NCI-H82 treated with DMSO at 0.1 percent for 48 hours (cell line): ENCODE results near the gene GABRQ.
"Not testable (repeated sequence)": the region's sequence is repeated elsewhere in the genome, so short reads cannot be mapped to it uniquely, and the experiment has no call there.

Source experiments
- DNase-seq: peaks from one replicate; lab custom pipeline; 2025; ENCODE audit not compliant: unreplicated experiment; lab: John Stamatoyannopoulos, UW

GABRQ gene

DNA sequence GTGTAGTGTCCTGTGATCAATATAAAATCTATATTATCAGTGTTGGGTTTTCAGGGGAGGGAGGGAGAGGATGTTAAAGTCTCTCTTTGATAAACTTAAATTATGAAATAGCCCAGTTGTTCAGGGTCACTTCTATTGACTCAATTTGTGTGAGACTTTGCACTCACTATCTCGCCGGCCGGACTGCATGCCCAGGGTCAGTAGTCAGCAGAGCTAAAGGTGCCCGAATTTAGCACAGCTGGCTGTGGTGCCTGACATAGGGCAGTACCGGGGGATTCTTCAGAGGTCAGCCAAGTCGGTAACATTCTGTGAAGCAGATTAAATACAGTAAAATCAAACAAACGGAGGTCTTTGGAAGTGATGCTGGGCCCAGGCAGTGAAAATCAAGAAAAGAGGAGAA, 19.2 kb downstream of the GABRQ start:
- no peak for DNase-seq

DNA sequence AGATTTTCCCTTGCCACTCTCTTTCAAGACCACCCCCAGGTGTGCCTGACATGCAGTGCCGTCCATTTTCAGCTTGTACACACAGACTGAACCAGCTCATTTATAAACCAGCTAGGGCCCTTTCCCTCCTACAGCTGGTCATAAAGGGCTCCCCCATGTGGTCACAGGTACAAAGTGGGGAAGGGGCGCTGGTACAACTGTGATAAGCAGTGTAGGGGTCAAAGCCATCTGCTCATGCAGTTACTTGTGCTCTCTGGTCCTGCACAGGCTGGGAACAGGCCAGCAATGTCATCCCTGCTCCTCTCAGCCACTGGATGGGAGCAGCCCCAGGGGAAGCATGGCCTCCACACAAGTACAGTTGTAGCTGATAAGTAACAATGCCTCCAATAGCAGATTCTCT, 20.6 kb downstream of the GABRQ start:
- DNase-seq, result peak; percentile 17

DNA sequence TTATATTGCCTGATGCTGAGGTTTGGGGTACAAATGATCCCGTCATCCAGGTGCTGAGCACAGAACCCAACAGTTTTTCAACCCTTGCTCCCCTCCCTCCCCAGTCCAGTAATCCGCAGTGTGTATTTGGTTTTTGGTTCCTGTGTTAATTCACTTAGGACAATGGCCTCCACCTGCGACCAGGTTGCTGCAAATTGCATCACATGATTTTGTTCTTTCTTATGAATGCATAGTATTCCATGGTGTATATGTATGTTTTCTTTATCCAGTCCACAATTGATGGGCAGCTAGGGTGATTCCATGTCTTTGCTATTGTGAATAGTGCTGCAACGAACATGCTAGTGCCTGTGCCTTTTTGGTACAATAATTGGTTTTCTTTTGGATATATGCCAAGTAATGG, 25.4 kb downstream of the GABRQ start:
- DNase-seq, result no peak

GRCh38 chrX:152674135-152674534, 36.4 kb downstream of the GABRQ start:
- DNase-seq, result no peak

DNA sequence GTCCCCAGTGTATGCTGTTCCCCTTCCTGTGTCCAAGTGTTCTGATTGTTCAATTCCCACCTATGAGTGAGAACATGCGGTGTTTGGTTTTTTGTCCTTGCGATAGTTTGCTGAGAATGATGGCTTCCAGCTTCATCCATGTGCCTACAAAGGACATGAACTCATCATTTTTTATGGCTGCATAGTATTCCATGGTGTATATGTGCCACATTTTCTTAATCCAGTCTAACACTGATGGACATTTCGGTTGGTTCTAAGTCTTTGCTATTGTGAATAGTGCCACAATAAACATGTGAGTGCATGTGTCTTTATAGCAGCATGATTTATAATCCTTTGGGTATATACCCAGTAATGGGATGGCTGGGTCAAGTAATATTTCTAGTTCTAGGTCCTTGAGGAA, 37.0 kb downstream of the GABRQ start:
- not testable (repeated sequence) for DNase-seq

DNA sequence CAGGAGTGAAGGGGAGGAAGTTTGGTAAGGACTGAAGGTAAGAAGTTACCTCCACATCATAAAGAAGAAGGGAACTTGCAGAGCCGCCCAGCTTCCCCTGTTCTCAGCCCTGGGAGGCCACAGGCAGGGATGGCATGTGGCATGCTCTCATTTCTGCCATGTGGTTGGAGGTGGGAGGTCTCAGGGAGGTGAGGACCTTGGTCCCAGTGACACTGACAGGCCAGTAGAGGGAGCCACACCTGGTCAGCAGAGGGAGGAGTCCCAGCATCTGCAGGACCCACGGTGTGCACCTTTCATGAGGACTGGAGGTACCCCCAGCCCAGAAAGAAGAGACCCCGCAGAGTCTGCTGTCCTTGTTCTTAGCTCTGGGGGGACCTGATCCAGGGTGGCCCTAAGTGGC, 43.3 kb downstream of the GABRQ start:
- not testable (repeated sequence) for DNase-seq

GRCh38 chrX:152697952-152698931, 60.5 kb downstream of the GABRQ start, which contains the start of gene MAGEA3:
MAGEA3 (plus strand) TSS chrX:152698794; CDS start chrX:152700833, 2,039 bp downstream.
- not testable (repeated sequence) for DNase-seq

DNA sequence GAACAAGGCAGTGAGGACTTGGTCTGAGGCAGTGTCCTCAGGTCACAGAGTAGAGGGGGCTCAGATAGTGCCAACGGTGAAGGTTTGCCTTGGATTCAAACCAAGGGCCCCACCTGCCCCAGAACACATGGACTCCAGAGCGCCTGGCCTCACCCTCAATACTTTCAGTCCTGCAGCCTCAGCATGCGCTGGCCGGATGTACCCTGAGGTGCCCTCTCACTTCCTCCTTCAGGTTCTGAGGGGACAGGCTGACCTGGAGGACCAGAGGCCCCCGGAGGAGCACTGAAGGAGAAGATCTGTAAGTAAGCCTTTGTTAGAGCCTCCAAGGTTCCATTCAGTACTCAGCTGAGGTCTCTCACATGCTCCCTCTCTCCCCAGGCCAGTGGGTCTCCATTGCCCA, 62.7 kb downstream of the GABRQ start:
- not testable (repeated sequence) for DNase-seq

DNA sequence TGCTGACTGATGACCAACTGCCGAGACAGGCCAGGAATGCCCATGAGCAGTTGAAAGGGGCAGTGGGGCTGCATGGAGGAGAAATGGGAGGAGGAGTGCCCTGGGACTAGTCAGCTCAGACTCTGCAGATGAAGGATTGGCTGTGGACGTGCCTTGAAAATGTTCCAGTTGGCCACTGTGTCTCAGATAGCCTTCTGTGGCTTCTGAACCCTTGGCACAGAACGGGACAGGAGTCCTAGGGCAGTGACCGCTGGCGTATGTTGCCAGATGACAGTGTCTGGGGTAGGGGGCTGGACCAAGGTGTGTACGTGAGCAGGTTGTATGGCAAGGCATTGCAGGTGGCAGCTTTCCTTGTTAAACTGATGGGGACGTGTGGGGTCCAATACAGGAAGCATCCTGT, 68.8 kb downstream of the GABRQ start:
- DNase-seq, result not testable (repeated sequence)
